DOHH2 (cell line): Measurements from ENCODE around the gene EVC.

Experiments used
- H3F3A ChIP-seq: fragments of 200-600 bp; sonication (generic), shearing (Covaris generic); 2 replicates; pipeline ENCODE4 v1.6.0; 2016; ENCODE audit warnings: antibody characterized with exemption, mild to moderate bottlenecking; ENCODE audit not compliant: control insufficient read depth, insufficient read depth
- H3K27ac ChIP-seq: fragments of 200-600 bp; sonication (generic); 2 replicates; pipeline ENCODE4 v1.5.1; 2014; ENCODE audit warnings: low read depth, mild to moderate bottlenecking, low read length, moderate library complexity
- H3K27me3 ChIP-seq: fragments of 200-600 bp; sonication (generic); 2 replicates; pipeline ENCODE4 v1.6.1; 2014; ENCODE audit warnings: mild to moderate bottlenecking, low read length, mixed read lengths; ENCODE audit not compliant: control insufficient read depth
- H3K36me3 ChIP-seq: fragments of 200-600 bp; sonication (generic); 2 replicates; pipeline ENCODE4 v1.6.1; 2014; ENCODE audit warnings: mild to moderate bottlenecking, low read length, moderate library complexity, mixed read lengths; ENCODE audit not compliant: control insufficient read depth
- H3K4me1 ChIP-seq: fragments of 200-600 bp; sonication (generic); 2 replicates; pipeline ENCODE4 v1.6.1; 2014; ENCODE audit warnings: mild to moderate bottlenecking, low read length, mixed read lengths; ENCODE audit not compliant: control insufficient read depth
- H3K4me2 ChIP-seq: fragments of 200-600 bp; sonication (generic); 2 replicates; pipeline ENCODE4 v1.6.0; 2014; ENCODE audit warnings: mild to moderate bottlenecking, low read length, moderate library complexity
- H3K4me3 ChIP-seq: fragments of 200-600 bp; sonication (generic); 2 replicates; pipeline ENCODE4 v1.5.1; 2014; ENCODE audit warnings: mild to moderate bottlenecking, low read length, mixed read lengths
- H3K79me2 ChIP-seq: fragments of 200-600 bp; sonication (generic); 2 replicates; pipeline ENCODE4 v1.6.1; 2014; ENCODE audit warnings: mild to moderate bottlenecking, low read length, mixed read lengths; ENCODE audit not compliant: control insufficient read depth
- H3K9me2 ChIP-seq: fragments of 200-600 bp; sonication (generic); replicated peaks from 2 replicates; pipeline ENCODE4 v1.6.1; 2014; ENCODE audit warnings: mild to moderate bottlenecking, low read length, mixed read lengths; ENCODE audit not compliant: control insufficient read depth
- H3K9me3 ChIP-seq: fragments of 200-600 bp; sonication (generic); 2 replicates; pipeline ENCODE4 v1.6.1; 2014; ENCODE audit warnings: antibody characterized with exemption, low read length, mixed read lengths; ENCODE audit not compliant: control insufficient read depth, insufficient read depth
- H4K20me1 ChIP-seq: fragments of 200-600 bp; sonication (generic); 2 replicates; pipeline ENCODE4 v1.6.0; 2014; ENCODE audit warnings: low read depth, mild to moderate bottlenecking, antibody characterized with exemption, low read length, moderate library complexity; ENCODE audit not compliant: control insufficient read depth, insufficient read depth
- CTCF ChIP-seq: fragments of 200-600 bp; sonication (generic); IDR thresholded peaks from one replicate; pipeline ENCODE4 v1.5.1; 2014; ENCODE audit warnings: antibody characterized with exemption, mild to moderate bottlenecking, low read depth, low read length; ENCODE audit not compliant: poor library complexity, severe bottlenecking
- EZH2phosphoT487 ChIP-seq: fragments of 200-600 bp; sonication (generic); IDR thresholded peaks from 2 replicates; pipeline ENCODE4 v1.6.1; 2017; ENCODE audit warnings: borderline replicate concordance, mild to moderate bottlenecking, antibody characterized with exemption, low read length, moderate library complexity, mixed read lengths

EVC gene

GRCh38 chr4:5857199-5857598 lies 146.2 kb downstream of the EVC start:
- H3F3A ChIP-seq = no peaks in the 10 kb centered on the region
- H3K4me1 ChIP-seq = no peaks in the 10 kb centered on the region
- no peaks in the 10 kb centered on the region for H3K36me3 ChIP-seq
- no peak overlapping the region for H3K4me3 ChIP-seq
- H3K79me2 ChIP-seq = no peaks in the 10 kb centered on the region
- H3K27ac ChIP-seq = no peak overlapping the region
- H4K20me1 ChIP-seq = no peaks in the 10 kb centered on the region
- peaks cover 6% of the 10 kb centered on the region; the same call in 1 of the 2 replicates for H3K9me3 ChIP-seq
- no peaks in the 10 kb centered on the region for H3K9me2 ChIP-seq
- no peak for TF ChIP-seq CTCF
- no peak for TF ChIP-seq EZH2phosphoT487
- no peaks in the 10 kb centered on the region for H3K27me3 ChIP-seq
- H3K4me2 ChIP-seq = no peak overlapping the region

- Histone ChIP-seq H3K79me2 (no peaks in the 10 kb centered on the region), H3K9me2 (no peaks in the 10 kb centered on the region), H3K36me3 (no peaks in the 10 kb centered on the region), H3K27me3 (no peaks in the 10 kb centered on the region), H3K9me3 (peaks cover 6% of the 10 kb centered on the region; the same call in 1 of the 2 replicates), H3K4me2 (no peak overlapping the region), H3F3A (no peaks in the 10 kb centered on the region), H3K4me1 (no peaks in the 10 kb centered on the region), H3K27ac (no peak overlapping the region), H4K20me1 (no peaks in the 10 kb centered on the region), H3K4me3 (no peak overlapping the region)
- TF ChIP-seq CTCF = no peak
- no peak for TF ChIP-seq EZH2phosphoT487
Observed at GRCh38 chr4:5858020-5858769, 147.2 kb downstream of the EVC start.

DNA sequence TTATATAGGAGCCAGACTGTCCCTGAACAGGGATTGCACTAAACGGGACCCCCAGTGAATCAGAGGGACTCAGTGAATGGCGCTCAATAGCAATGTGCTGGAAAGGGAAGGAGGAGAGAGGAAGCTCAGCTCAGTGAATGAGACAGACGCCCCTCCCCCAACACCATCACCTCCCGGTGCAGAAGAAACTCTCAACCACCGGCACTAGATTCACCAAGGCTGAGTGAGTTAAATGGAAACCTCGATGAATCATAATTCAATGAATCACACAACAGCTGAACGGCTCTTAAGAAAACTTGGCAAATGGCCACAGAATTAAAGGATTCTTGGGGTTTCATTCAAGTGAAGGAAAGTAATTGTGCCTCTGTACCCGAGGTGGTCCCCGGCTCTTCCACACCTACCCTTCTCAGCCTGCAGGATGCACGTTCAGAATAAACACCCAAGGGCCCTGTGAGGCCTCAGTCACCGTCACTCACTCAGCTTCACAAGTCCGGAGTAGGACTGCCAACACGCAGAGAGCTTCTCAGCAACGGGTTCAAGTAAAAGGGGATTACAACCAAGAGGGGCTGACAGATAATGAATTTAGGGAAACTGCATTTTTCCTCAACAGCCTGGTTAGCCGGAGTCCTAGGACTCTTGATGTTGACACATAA lies 152.6 kb downstream of the EVC start:
- Histone ChIP-seq H3F3A (no peaks in the 10 kb centered on the region), H3K4me1 (peaks cover 5% of the 10 kb centered on the region; the same call in 1 of the 2 replicates), H3K27ac (no peak overlapping the region), H3K79me2 (no peaks in the 10 kb centered on the region), H3K27me3 (no peaks in the 10 kb centered on the region), H3K4me3 (no peak overlapping the region), H3K9me3 (peaks cover 6% of the 10 kb centered on the region; the same call in 1 of the 2 replicates), H3K36me3 (no peaks in the 10 kb centered on the region), H4K20me1 (no peaks in the 10 kb centered on the region), H3K9me2 (no peaks in the 10 kb centered on the region), H3K4me2 (no peak overlapping the region)
- no peak for TF ChIP-seq EZH2phosphoT487
- no peak for TF ChIP-seq CTCF
